Right atrium auricular region (tissue), 2 donors: ENCODE data around the gene POLR1A. TPM values are rescaled to one million over a fixed set of nuclear protein-coding genes. Genes with fewer than 3 reads are reported as not detected.

Experiments
- DNase-seq: peaks from one replicate; pipeline ENCODE4 v3.0.0-alpha.2; 2019; ENCODE audit warnings: low spot score
- H3K27ac ChIP-seq, 2 donors: fragments of 200-600 bp; sonication (generic); 1 replicate in 1 of 2; 2 replicates in 1 of 2; pipeline ENCODE4 v1.5.1; 2016 to 2019
- H3K27me3 ChIP-seq, 2 donors: fragments of 200-600 bp; sonication (generic); one replicate each; pipeline versions ENCODE4 v1.5.1 to v1.6.0; 2017 to 2019
- H3K36me3 ChIP-seq: fragments of 200-600 bp; sonication (generic); one replicate; pipeline ENCODE4 v1.5.1; 2016
- H3K4me1 ChIP-seq, 2 donors: fragments of 200-600 bp; sonication (generic); one replicate each; pipeline versions ENCODE4 v1.5.1 to v1.6.0; 2017 to 2019
- H3K4me3 ChIP-seq, 2 donors: fragments of 200-600 bp; sonication (generic); 1 replicate in 1 of 2; 2 replicates in 1 of 2; pipeline ENCODE4 v1.5.1; 2017 to 2019; ENCODE audit warnings: mild to moderate bottlenecking in 1 of 2, moderate library complexity in 1 of 2
- H3K9me3 ChIP-seq, 2 donors: fragments of 200-600 bp; sonication (generic); one replicate each; pipeline ENCODE4 v1.5.1; 2019
- CTCF ChIP-seq, 2 donors: fragments of 200-600 bp; sonication (generic); IDR thresholded peaks; one replicate each; pipeline ENCODE4 v1.5.1; 2019; ENCODE audit warnings: antibody characterized with exemption in 2 of 2
- total RNA-seq, 2 donors: library from RNA; depleted of rRNA; stranded (reverse); fragments of >200 nt; gene quantifications; one replicate each; pipeline ENCODE4 v1.1.0, GENCODE V29; 2016

POLR1A gene
- total RNA-seq, 2 donors from 2014 or later: 14.1 to 20.6 TPM

- Histone ChIP-seq H3K36me3 (peaks cover 85% of the 10 kb centered on the region), H3K9me3 (no peaks in the 10 kb centered on the region), H3K27me3 (no peaks in the 10 kb centered on the region), H3K4me3 (no peak overlapping the region), H3K4me1 (no peaks in the 10 kb centered on the region), H3K27ac (no peak overlapping the region)
- no peak for TF ChIP-seq CTCF (IDR thresholded peaks at IDR 0.05)
- no peak for DNase-seq
Observed at GRCh38 chr2:86142436-86143257, 37.0 kb upstream of the POLR1A start.

GRCh38 chr2:86140969-86141392, 35.3 kb upstream of the POLR1A start:
- H3K27ac ChIP-seq: no peak overlapping the region

GRCh38 chr2:86139981-86140380, 34.3 kb upstream of the POLR1A start:
- Histone ChIP-seq H3K27ac (no peak overlapping the region), H3K4me1 (no peaks in the 10 kb centered on the region), H3K36me3 (peaks cover 85% of the 10 kb centered on the region), H3K27me3 (no peaks in the 10 kb centered on the region), H3K4me3 (no peak overlapping the region), H3K9me3 (no peaks in the 10 kb centered on the region)
- no peak for DNase-seq
- no peak for TF ChIP-seq CTCF (IDR thresholded peaks at IDR 0.05)

More at GRCh38 chr2:86140969-86141392, 35.3 kb upstream of the POLR1A start:
- no peak for DNase-seq
- Histone ChIP-seq H3K27me3 (no peaks in the 10 kb centered on the region), H3K9me3 (no peaks in the 10 kb centered on the region), H3K4me3 (no peak overlapping the region), H3K36me3 (peaks cover 85% of the 10 kb centered on the region), H3K4me1 (no peaks in the 10 kb centered on the region)
- TF ChIP-seq CTCF (IDR thresholded peaks at IDR 0.05): no peak

- H3K4me1 ChIP-seq: no peaks in the 10 kb centered on the region
- H3K9me3 ChIP-seq: no peaks in the 10 kb centered on the region
- H3K36me3 ChIP-seq: peaks cover 85% of the 10 kb centered on the region
- no peak for DNase-seq
- no peak for TF ChIP-seq CTCF (IDR thresholded peaks at IDR 0.05)
- H3K27ac ChIP-seq: no peak overlapping the region
- no peak overlapping the region for H3K4me3 ChIP-seq
- no peaks in the 10 kb centered on the region for H3K27me3 ChIP-seq
Observed at GRCh38 chr2:86138736-86139625, 33.3 kb upstream of the POLR1A start.

- no peak overlapping the region for H3K4me3 ChIP-seq
- H3K27ac ChIP-seq: no peak overlapping the region
- no peak for TF ChIP-seq CTCF (IDR thresholded peaks at IDR 0.05)
- peaks cover 85% of the 10 kb centered on the region for H3K36me3 ChIP-seq
- H3K9me3 ChIP-seq: no peaks in the 10 kb centered on the region
- no peaks in the 10 kb centered on the region for H3K4me1 ChIP-seq
- no peak for DNase-seq
- H3K27me3 ChIP-seq: no peaks in the 10 kb centered on the region
Observed at GRCh38 chr2:86136141-86136540, 30.5 kb upstream of the POLR1A start.
